ENCODE measurements around the gene FSIP2. TPM values are rescaled to one million over a fixed set of nuclear protein-coding genes. Genes with fewer than 3 reads are reported as not detected.

FSIP2 gene
- 2.6 TPM for total RNA-seq

DNA sequence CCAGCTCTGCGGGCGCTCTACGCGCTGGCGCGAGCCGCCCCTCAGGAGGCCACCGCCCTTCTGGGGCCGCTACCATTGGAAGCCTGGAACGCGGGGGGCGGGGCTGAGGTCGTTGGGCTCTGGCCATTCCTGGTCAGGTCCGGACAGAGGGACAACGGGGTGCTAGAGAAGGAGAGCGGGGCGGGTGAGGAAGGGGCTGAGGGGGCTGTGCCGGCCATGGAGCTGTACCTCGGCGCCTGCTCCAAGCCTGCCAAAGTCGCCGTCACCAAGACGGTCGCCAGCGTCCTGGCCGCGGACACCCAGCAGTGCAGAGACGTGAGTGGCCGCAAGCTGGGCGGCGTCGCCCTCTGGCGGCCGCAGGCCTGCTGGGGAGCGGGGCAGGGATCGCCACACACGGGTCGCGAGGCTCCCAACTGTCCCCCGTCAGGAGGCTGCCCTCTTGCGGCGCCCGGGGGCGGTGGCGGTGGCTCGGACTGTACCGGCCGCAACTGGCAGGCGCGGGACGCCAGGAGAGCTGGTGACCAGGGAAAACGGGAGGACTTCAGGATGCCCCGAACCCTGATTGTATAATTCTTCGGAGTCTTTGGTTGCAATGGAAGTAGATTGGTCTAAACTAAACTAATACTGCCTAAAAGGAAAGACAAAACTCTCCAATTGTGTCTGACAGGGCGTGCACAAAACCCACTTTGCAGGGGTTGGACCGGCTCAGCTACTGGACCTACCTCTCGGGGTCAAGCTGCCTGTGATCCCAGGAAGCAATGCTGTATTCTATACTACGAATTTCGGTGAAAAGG, at the start of gene FSIP2:
FSIP2 (plus strand) TSS at position 126 of the 794 bp plus-strand sequence; CDS start at position 217, 91 bp downstream.
- no peak for DNase-seq

DNA sequence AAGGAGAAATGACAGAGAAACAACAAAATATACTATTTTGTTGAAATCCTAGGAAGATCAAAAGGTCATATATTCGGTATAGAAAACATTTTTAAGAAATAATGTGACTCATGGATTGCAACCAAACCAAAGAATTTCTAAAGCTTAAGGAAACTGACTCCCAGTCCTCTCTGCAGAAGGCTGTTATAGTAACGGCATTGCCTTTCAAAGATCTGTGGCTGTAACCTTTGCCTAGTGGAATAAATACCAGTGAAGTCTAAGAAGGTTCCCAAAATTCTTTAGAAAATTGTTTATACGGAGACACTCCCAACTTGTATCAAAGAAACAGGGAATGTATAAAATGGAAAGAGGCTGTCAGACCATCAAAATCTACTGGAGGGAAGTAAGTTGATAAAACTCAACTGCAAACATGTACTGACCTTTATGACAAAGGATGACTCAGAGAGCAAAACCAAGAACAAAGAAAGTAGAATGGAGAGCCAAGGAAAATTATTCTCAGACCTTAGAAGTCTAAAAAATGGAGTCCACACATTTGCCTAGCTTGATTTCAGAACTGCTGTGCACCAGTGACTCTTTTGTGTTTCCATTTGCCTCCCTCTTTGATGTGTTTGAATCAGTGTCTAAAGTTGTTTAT, 48.6 kb upstream of the FSIP2 start:
- no peak for DNase-seq

DNA sequence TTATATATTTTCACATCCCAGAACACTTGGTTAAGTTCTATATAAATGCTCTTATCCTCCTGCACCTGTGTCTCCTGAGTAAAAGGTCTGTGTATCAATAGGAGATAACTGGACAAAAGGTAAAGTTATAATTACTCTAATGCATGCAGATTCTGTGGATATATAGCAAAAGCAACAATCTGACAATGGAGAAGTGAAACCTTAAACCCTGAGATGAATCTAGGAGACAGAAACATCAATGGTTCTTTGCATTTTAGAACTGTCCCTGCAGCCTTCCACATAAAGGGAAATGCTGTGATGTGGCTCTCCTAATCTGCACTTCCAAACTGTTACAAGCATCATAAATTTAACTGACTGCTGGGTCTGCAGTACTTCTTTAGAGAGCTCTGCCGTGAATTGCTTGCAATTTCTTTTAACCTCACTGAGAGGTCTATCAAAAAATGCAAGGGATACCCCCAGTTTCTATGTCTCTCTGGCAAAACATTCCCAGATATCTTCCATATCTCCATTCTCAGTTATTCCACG, 42.8 kb upstream of the FSIP2 start:
- no peak for DNase-seq

DNA sequence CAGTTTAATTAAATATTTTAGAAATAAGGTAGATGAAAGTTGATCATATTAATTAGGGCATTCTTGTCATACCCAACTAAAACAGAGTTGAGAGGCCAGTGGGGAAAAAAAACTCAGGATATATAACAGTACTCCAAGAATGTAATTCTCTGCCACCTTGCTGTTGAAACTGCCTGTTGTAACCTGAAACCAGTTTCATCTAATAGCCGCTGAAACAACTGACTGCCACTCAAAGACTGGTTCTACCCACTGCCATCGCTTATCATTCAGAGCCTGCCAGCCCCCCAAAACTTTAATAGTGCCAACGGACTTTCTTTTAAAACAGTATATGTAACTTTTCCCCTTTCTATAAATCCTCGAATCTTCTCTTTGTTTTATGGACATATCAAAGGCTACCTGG, 37.7 kb upstream of the FSIP2 start:
- no peak for DNase-seq

- no peak for DNase-seq
These were observed 3.9 kb upstream of the FSIP2 start for GRCh38 chr2:185734658-185735057.

DNA sequence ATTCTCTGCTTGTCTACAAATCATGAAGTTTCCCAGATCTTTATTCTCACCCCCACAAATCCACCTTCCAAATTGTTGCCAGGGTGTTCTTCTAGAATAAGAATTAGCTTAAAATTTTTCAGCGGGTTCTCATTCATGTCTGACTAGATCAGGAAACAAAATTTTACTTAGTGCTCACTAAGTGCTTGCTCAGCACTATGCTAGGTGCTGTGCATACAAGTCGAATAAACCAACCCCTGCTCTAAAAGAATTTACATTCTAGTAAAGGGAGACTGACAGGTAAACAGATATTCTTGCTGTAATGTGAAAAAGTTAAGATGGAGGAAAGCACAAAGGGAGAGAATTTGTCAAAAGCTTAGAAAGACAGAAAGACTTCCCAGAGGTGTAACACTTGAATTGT, 2.4 kb upstream of the FSIP2 start:
- DNase-seq, result no peak

GRCh38 chr2:185745864-185746859, 7.6 kb downstream of the FSIP2 start:
- no peak for DNase-seq

- DNase-seq, result no peak
These were observed 18.8 kb downstream of the FSIP2 start for GRCh38 chr2:185757356-185757755.

DNA sequence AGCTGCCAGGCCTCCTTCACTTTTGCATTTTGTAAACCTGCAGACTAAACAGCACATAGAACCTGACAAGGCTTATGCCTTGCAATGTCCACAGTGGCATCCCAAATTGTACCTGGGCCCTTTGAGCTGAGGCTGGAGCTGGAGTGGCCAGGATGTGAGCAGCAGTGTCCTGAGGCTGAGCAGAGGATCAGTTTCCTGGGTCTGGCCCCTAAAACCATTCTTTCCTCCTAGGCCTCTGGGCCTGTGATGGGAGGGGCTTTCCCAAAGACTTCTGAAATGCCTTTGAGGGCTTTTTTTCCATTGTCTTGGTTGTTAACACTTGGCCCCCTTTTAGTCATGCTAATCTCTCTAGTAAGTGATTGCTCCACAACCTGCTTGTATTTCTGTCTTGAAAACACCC, 32.8 kb downstream of the FSIP2 start:
- DNase-seq, result no peak

- DNase-seq, result no peak
These were observed 42.3 kb downstream of the FSIP2 start for GRCh38 chr2:185780890-185781289.

- DNase-seq, result no peak
These were observed 43.7 kb downstream of the FSIP2 start for GRCh38 chr2:185782223-185782769.

DNA sequence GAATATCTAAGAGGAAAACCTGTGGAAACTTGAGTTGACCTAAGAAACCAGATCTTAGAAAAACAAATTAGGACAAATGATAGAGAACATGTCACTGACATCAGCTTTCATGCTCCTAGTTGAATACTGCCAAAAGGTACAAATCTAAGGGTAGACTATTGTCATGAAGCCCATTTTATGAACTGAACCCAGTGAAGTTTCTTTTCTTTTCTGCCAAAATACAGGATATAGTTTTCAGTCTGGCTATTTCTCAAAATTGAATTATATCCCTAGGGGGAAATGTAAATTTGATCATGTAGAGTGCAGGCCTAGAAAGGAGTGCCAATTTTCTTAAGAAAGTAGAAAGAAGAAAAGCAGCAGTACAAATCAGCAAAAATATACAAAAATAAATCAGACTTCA, 46.6 kb downstream of the FSIP2 start:
- DNase-seq, result no peak

GRCh38 chr2:185785851-185786473, 47.4 kb downstream of the FSIP2 start:
- DNase-seq, result no peak

- no peak for DNase-seq
These were observed 48.9 kb downstream of the FSIP2 start for GRCh38 chr2:185787227-185788145.

DNA sequence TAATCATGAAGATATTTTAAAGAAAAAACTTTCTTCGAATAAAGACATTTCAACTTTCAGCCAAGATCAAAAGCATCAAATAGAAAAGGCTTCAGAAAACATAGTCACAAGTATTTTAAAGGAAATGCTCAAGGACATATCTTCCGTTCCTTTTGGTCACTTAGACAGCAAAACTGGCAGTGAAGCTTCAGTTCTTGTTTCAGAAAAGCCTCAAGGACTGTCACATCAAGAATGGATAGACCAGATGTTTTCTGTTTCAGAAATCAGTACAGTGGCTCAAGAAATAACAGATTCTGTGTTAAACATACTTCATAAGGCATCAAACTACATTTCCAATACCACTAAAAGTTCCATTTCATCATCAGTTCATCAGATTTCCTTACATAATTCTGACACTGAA, 51.8 kb downstream of the FSIP2 start:
- DNase-seq, result no peak

DNA sequence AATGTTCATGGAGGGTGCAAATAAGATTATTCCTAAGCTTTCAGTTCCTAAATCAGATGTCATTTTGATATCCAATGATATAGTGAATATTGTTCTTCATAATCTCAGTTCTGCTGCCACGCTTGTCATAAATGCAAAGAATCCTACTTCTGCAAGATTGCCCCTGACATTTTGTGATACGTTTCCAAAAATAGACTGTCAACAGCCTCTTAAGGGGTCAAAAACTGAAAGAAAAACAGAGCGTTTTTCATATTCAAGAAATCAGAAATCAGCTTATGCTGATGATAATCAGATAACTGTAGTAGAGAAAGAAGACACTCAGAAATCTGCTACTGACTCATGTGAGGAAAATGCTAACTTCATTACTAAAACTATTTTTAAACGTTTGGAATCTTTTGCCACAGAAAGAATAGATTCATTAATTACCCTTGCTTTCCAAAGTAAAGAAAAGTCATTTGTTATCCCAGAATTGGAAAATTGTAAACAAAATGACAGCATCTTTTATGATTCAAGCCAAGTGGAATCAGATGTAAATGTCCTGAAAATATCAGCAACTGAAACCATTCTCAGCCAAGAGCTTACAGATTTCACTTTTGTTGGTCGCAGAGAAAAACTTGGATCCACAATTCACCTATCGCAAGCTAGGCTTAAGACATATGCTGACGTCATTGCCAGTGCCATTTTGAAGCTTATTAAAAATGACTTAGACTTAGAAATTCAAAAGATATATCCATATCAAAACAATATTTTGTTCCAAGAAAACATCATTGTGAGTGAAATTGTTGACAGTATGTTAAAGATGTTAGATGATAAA, 55.1 kb downstream of the FSIP2 start:
- no peak for DNase-seq

DNA sequence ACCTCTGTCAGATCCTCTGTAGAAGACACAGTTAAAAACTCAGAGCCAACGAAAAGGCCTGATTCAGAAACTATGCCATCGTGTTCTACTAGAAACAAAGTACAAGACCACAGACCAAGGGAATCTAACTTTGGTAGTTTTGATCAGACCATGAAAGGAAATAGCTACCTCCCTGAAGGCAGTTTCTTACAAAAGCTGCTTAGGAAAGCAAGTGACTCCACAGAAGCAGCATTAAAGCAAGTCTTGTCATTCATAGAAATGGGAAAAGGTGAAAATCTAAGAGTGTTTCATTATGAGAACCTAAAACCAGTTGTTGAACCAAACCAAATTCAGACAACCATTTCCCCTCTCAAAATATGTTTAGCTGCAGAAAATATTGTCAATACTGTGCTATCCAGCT, 58.2 kb downstream of the FSIP2 start:
- no peak for DNase-seq

DNA sequence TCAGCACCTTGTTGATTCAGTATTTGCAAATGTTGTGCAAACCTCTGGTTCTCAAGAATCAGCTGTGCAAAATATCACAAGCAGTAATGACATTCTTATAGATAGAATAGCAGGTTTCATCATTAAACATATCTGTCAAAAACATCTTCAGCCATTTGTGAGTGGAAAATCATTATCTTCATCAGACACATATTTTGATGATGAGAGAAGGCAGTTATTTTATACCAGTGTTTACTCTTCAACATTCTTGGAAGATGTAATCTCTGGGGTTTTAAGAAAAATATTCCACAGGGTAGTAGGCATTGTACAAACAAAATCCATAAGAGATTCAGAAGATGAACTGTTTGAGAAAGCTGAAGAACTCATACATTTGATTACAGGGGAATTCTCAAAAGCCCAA, 64.3 kb downstream of the FSIP2 start:
- no peak for DNase-seq

- DNase-seq, result no peak
These were observed 68.2 kb downstream of the FSIP2 start for GRCh38 chr2:185806783-185807182.

- DNase-seq, result no peak
These were observed 68.7 kb downstream of the FSIP2 start for GRCh38 chr2:185807351-185807750.
